ENCODE results near the gene ZNF28. TPM values are rescaled to one million over a fixed set of nuclear protein-coding genes. Genes with fewer than 3 reads are reported as not detected.

Gene ZNF28
- total RNA-seq: 10.7 and 13.7 TPM in 2 replicates

GRCh38 chr19:52821204-52821960, at the start of gene ZNF28:
Gene ZNF28, minus strand, starts transcription at chr19:52821633. Its CDS starts 3,675 bp downstream, at chr19:52817958.

GRCh38 chr19:52857378-52858191, 36.2 kb upstream of the ZNF28 start, which contains the start of gene ZNF468:
Gene ZNF468, minus strand, starts transcription at chr19:52857619. Its CDS starts 3,347 bp downstream, at chr19:52854272.

GRCh38 chr19:52786464-52787354, 34.7 kb downstream of the ZNF28 start, which contains the start of gene ZNF600:
Gene ZNF600, minus strand, starts transcription at chr19:52786791. Its CDS starts 7,903 bp downstream, at chr19:52778888.

Other genes starting within 250 kb of the ZNF28 start
- 34.5 and 38.5 TPM in 2 replicates for gene ZNF83, start 183.3 kb downstream of the ZNF28 start, total RNA-seq
- gene ZNF611, start 86.6 kb downstream of the ZNF28 start, total RNA-seq: 8.1 and 11.3 TPM in 2 replicates
- 3.7 and 5.9 TPM in 2 replicates for gene ZNF600, start 34.8 kb downstream of the ZNF28 start, total RNA-seq
- gene ZNF468, start 36.0 kb upstream of the ZNF28 start, total RNA-seq: 11.4 and 16.8 TPM in 2 replicates
- 9.4 and 11.8 TPM in 2 replicates for gene ZNF320, start 76.0 kb upstream of the ZNF28 start, total RNA-seq
- gene ZNF888, start 101.8 kb upstream of the ZNF28 start, total RNA-seq: 2.6 and 3.3 TPM in 2 replicates
- 6.6 and 7.3 TPM in 2 replicates for gene ZNF816, start 141.2 kb upstream of the ZNF28 start, total RNA-seq
- not detected in 2 replicates for gene ERVV-1, start 192.3 kb upstream of the ZNF28 start, total RNA-seq
- not detected in 2 replicates for gene ERVV-2, start 223.1 kb upstream of the ZNF28 start, total RNA-seq